HG02938 (cell line): ENCODE data around the gene KIF5C.
"Not testable (repeated sequence)": the region's sequence is repeated elsewhere in the genome, so short reads cannot be mapped to it uniquely, and the experiment has no call there.

Experiments
- ATAC-seq: cut with Tn5 transposase; IDR thresholded peaks from one replicate; pipeline ENCODE4 v1.9.1; 2021; ENCODE audit warnings: mild to moderate bottlenecking, moderate library complexity; ENCODE audit not compliant: unreplicated experiment

KIF5C gene

GRCh38 chr2:148959745-148960144 is 84.7 kb downstream of the KIF5C start:
- no peak for ATAC-seq

- ATAC-seq, result no peak
Observed at GRCh38 chr2:148960483-148960882, 85.5 kb downstream of the KIF5C start.

- ATAC-seq, result no peak
Observed at GRCh38 chr2:148963461-148963860, 88.4 kb downstream of the KIF5C start.

GRCh38 chr2:148965623-148966437 is 90.8 kb downstream of the KIF5C start:
- no peak for ATAC-seq

- ATAC-seq, result no peak
Observed at GRCh38 chr2:148966438-148966758, 91.4 kb downstream of the KIF5C start.

- ATAC-seq, result no peak
Observed at GRCh38 chr2:148967056-148967455, 92.0 kb downstream of the KIF5C start.

- ATAC-seq, result no peak
Observed at GRCh38 chr2:148967578-148967977, 92.6 kb downstream of the KIF5C start.

- ATAC-seq, result no peak
Observed at GRCh38 chr2:148968301-148968700, 93.3 kb downstream of the KIF5C start.

GRCh38 chr2:148968776-148969319 is 93.8 kb downstream of the KIF5C start:
- no peak for ATAC-seq

GRCh38 chr2:148969659-148970061 is 94.6 kb downstream of the KIF5C start:
- no peak for ATAC-seq

- no peak for ATAC-seq
Observed at GRCh38 chr2:148970385-148970784, 95.4 kb downstream of the KIF5C start.

- ATAC-seq, result peak; percentile 92
Observed at GRCh38 chr2:148971547-148971946, 96.5 kb downstream of the KIF5C start.

- ATAC-seq, result no peak
Observed at GRCh38 chr2:148974095-148974494, 99.1 kb downstream of the KIF5C start.

GRCh38 chr2:148978026-148978685 is 103.1 kb downstream of the KIF5C start:
- no peak for ATAC-seq

GRCh38 chr2:148978706-148979105 is 103.7 kb downstream of the KIF5C start:
- ATAC-seq, result no peak

- no peak for ATAC-seq
Observed at GRCh38 chr2:148979164-148979918, 104.3 kb downstream of the KIF5C start.

GRCh38 chr2:148979919-148980277 is 104.9 kb downstream of the KIF5C start:
- no peak for ATAC-seq

GRCh38 chr2:148980496-148980895 is 105.5 kb downstream of the KIF5C start:
- ATAC-seq, result not testable (repeated sequence)

- ATAC-seq, result no peak
Observed at GRCh38 chr2:148981324-148981723, 106.3 kb downstream of the KIF5C start.

GRCh38 chr2:148981781-148982180 is 106.8 kb downstream of the KIF5C start:
- ATAC-seq, result no peak

- no peak for ATAC-seq
Observed at GRCh38 chr2:148982282-148982681, 107.3 kb downstream of the KIF5C start.

GRCh38 chr2:148983896-148984295 is 108.9 kb downstream of the KIF5C start:
- no peak for ATAC-seq
